GM19023 (cell line): Measurements from ENCODE around the gene CDCA4.

ENCODE experiments used
- ATAC-seq: cut with Tn5 transposase; IDR thresholded peaks from one replicate; pipeline ENCODE4 v1.9.1; 2021; ENCODE audit warnings: mild to moderate bottlenecking, moderate library complexity; ENCODE audit not compliant: unreplicated experiment

The CDCA4 gene

GRCh38 chr14:105018414-105018813, 2.5 kb downstream of the CDCA4 start:
- no peak for ATAC-seq

DNA sequence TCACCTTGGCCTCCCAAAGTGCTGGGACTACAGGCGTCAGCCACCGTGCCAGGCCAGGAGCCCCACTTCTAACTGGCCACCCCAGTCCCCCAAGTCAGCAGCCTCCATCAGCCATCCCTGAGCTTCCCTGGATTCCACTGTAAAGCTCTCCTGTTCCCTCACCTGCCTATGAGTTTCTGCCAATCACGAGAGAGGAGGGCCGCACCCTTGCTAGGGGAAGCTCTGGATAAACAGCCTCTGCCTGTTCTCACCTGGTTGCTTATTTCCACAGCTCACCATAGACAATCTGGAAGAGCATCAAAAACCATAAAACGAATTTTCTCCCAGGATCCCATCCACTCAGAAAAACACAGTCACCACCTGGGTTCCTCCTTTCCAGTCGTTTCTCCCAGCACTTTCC, 5.0 kb downstream of the CDCA4 start:
- ATAC-seq, result no peak

DNA sequence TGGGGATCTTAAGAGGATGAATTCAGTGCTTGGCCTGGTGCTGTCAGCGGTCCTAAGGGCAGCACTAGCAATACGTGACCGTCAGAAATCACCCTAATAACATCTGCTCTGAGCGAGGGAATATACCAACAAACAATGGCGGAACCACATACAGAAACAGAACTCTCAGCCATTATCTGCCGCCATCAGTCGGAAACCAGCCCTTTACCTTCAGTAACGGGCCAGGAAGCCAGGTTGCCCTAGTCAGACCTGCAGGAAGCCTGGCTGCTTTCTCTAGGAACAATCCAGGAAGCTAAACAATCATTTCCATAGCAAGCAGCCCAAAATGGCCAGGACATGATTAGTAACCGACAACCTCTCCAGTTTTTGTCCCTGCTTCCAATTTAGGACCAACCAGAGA, 5.6 kb downstream of the CDCA4 start:
- no peak for ATAC-seq

- no peak for ATAC-seq
Observed at GRCh38 chr14:105014631-105015030, 6.3 kb downstream of the CDCA4 start.

- no peak for ATAC-seq
Observed at GRCh38 chr14:105014032-105014431, 6.9 kb downstream of the CDCA4 start.

- no peak for ATAC-seq
Observed at GRCh38 chr14:105013150-105013785, 7.6 kb downstream of the CDCA4 start.

DNA sequence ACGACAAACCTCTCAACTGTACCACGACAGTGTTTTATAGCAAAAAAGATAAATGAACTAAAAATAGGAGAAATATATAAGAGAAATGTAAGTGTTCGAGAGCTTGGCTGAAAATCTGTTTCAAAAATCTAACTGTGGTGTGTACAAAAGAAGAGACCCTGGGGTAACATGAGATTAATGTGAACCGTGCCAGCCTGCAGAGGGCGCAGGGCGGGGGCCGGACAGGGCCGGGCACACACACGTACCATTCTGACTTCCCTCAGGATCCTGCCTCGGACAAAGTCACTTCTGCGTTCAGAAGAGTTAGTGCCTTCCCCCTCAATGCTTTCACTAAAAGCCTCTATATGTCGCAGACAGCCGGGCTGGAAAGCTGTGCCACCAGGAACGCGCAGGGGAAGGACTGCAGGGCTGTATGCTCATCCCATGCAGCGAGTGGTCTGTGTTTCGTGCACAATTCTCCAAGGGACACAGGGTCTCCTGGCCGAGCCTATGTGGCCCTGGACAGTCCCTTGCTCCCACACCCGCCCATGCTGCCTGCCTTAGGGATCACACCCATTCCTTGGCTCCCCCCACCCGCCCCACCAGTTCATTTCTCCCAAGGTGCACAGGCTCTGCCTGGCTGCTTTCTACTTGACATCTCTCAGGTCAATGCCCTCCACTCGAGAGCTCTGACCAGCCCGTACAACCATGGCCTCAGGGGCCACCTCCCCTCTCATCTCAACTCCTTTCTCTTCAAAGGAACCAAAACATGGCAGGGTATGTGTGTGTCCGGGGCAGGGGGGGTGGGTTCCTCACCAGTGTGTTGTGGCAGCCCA, 8.5 kb downstream of the CDCA4 start:
- ATAC-seq, result no peak

GRCh38 chr14:105011312-105011990, 9.4 kb downstream of the CDCA4 start:
- no peak for ATAC-seq

GRCh38 chr14:105010891-105011291, 10.0 kb downstream of the CDCA4 start:
- no peak for ATAC-seq

GRCh38 chr14:105010106-105010505, 10.8 kb downstream of the CDCA4 start:
- no peak for ATAC-seq

GRCh38 chr14:105007593-105008264, 13.2 kb downstream of the CDCA4 start:
- ATAC-seq, result no peak

GRCh38 chr14:105006831-105007592, 13.9 kb downstream of the CDCA4 start:
- ATAC-seq, result no peak

DNA sequence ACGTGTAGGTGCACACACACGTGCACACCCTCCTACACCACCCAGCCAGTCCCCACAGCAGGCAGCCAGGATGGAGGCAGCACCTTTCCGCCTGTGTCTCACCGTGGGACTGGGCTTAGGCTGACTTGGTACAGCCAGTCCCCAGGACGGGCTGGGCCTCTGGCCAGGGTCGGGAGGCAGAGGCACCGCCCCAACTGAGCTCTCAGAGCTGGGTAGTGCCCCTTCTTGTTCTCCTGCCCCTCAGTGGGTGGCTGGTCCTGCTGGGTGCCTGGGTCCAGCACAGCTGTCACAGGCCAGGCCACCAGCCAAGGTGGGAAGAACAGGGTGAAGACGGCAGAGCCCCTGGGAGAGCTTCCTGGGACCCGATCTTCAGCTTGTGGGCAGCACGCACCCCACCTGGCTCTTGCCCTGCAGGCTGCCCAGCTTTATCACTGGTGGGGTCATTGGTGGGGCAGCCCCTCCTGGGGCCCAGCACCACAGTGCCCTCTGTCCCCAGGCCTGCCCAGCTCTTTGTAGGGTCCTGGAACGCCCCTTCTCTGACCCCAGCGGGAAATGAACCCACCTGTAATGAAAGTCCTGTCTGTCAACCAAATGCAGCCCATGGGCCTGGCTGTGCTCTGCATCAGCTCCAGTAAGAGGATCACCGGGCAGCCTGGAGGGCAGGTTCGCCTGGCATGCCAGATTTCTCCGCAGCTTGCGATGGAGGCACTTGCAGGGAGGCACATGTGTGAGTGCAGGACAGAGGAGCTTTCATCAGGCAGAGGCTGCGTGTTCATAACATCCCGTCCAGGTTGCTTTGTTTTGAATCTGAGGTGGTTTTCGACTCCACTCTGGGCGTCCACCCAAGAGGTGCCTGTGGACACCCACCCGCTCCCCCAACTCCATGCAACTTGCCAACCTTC, 14.7 kb downstream of the CDCA4 start:
- no peak for ATAC-seq

- ATAC-seq, result no peak
Observed at GRCh38 chr14:105005329-105005928, 15.5 kb downstream of the CDCA4 start.

GRCh38 chr14:104999361-104999760, 21.5 kb downstream of the CDCA4 start:
- no peak for ATAC-seq

DNA sequence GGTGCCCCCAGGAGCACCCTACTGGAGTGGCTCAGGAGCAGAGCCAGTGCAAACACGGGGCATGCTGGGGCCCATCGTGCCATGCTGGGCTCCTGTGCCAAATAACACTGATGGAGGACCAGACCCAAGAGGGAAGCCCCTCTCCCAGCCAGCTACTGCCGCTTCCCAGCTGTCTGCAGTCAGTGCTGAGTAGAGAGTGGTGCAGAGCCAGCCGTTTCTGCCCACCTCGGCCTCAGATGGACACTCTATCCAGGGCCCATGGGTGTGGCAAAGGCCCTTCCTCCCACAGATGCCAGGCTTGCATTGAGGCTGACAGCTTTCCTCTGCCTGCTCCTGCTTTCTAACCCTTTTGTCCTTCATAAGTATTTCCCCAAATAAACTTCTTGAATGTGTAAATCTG, 22.1 kb downstream of the CDCA4 start:
- no peak for ATAC-seq

GRCh38 chr14:104996483-104996882, 24.4 kb downstream of the CDCA4 start:
- ATAC-seq, result no peak

GRCh38 chr14:104996032-104996431, 24.9 kb downstream of the CDCA4 start:
- no peak for ATAC-seq

- no peak for ATAC-seq
Observed at GRCh38 chr14:104994978-104995377, 25.9 kb downstream of the CDCA4 start.
